Right atrium auricular region (tissue), 2 donors: ENCODE results near the gene ISL1. TPM values are rescaled to one million over a fixed set of nuclear protein-coding genes. Genes with fewer than 3 reads are reported as not detected.

Experiments used
- DNase-seq: peaks from one replicate; pipeline ENCODE4 v3.0.0-alpha.2; 2019; ENCODE audit warnings: low spot score
- H3K27ac ChIP-seq, 2 donors: fragments of 200-600 bp; sonication (generic); 1 replicate in 1 of 2; 2 replicates in 1 of 2; pipeline ENCODE4 v1.5.1; 2016 to 2019
- H3K27me3 ChIP-seq, 2 donors: fragments of 200-600 bp; sonication (generic); one replicate each; pipeline versions ENCODE4 v1.5.1 to v1.6.0; 2017 to 2019
- H3K36me3 ChIP-seq: fragments of 200-600 bp; sonication (generic); one replicate; pipeline ENCODE4 v1.5.1; 2016
- H3K4me1 ChIP-seq, 2 donors: fragments of 200-600 bp; sonication (generic); one replicate each; pipeline versions ENCODE4 v1.5.1 to v1.6.0; 2017 to 2019
- H3K4me3 ChIP-seq, 2 donors: fragments of 200-600 bp; sonication (generic); 1 replicate in 1 of 2; 2 replicates in 1 of 2; pipeline ENCODE4 v1.5.1; 2017 to 2019; ENCODE audit warnings: mild to moderate bottlenecking in 1 of 2, moderate library complexity in 1 of 2
- H3K9me3 ChIP-seq, 2 donors: fragments of 200-600 bp; sonication (generic); one replicate each; pipeline ENCODE4 v1.5.1; 2019
- total RNA-seq, 2 donors: library from RNA; depleted of rRNA; stranded (reverse); fragments of >200 nt; gene quantifications; one replicate each; pipeline ENCODE4 v1.1.0, GENCODE V29; 2016
- TF ChIP-seq, protein P1 (sequence below), 2 donors: fragments of 200-600 bp; sonication (generic); IDR thresholded peaks; one replicate each; pipeline ENCODE4 v1.5.1; 2019; ENCODE audit warnings: antibody characterized with exemption in 2 of 2

ISL1 gene
- total RNA-seq, 2 donors from 2014 or later = not detected

DNA sequence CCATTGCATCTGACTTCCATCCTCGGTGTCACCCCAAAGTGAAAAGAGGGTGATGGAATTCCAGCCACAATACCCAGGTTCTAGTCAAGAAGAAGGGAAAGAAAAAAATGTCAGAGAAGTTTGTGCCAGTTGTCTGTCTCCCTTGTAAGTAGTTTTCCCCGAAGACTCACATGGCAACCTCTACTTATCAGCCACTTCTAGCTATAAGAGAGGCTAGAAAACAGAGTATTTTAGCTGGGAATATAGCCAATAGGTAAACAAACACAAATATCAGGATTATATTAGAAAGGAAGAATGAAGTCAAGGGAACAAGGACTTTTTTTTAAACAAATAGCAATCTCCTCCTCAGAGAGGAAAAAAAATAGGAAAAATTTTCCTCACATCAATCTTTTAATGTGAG is 12.2 kb upstream of the ISL1 start:
- Histone ChIP-seq H3K27me3 (no peaks in the 10 kb centered on the region), H3K4me1 (no peaks in the 10 kb centered on the region), H3K27ac (no peak overlapping the region), H3K9me3 (no peaks in the 10 kb centered on the region), H3K36me3 (no peaks in the 10 kb centered on the region), H3K4me3 (no peak overlapping the region)
- DNase-seq = no peak
- TF ChIP-seq, protein P1, sequence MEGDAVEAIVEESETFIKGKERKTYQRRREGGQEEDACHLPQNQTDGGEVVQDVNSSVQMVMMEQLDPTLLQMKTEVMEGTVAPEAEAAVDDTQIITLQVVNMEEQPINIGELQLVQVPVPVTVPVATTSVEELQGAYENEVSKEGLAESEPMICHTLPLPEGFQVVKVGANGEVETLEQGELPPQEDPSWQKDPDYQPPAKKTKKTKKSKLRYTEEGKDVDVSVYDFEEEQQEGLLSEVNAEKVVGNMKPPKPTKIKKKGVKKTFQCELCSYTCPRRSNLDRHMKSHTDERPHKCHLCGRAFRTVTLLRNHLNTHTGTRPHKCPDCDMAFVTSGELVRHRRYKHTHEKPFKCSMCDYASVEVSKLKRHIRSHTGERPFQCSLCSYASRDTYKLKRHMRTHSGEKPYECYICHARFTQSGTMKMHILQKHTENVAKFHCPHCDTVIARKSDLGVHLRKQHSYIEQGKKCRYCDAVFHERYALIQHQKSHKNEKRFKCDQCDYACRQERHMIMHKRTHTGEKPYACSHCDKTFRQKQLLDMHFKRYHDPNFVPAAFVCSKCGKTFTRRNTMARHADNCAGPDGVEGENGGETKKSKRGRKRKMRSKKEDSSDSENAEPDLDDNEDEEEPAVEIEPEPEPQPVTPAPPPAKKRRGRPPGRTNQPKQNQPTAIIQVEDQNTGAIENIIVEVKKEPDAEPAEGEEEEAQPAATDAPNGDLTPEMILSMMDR (IDR thresholded peaks at IDR 0.05) = no peak

DNA sequence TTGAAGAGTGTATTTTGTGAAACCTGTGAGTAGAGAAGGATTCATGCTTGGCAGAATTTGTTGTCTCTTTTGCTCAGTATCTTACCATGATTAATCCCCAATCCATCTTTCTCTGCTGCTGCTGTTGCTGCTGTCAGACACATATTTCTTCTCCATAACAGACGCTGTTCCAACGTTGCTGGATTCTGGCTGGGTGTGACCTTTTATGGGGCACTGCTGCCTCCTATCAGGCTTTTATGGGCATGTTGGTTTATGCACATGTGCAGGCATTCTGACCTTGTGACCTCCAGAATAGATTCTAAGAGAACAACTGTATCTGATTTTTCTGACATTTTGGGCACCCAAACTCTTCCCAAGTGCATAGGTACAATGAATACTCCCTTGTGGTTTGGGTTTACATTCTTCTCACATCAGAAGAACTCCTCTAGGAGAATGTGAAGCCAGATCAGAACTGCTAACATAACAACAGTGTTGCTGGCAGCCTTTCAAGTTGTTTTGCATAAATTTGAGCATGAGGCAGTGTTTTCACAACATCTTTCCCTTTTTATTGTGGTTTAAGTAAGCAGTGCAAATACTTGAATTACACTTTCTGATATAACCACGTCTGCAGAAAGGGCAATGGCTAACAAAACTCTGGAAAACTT is 9.2 kb upstream of the ISL1 start:
- H3K27me3 ChIP-seq = peaks cover 6 to 21% of the 10 kb centered on the region in 2 donors
- H3K27ac ChIP-seq = no peak overlapping the region
- TF ChIP-seq, protein P1 (IDR thresholded peaks at IDR 0.05) = no peak
- no peak for DNase-seq
- no peaks in the 10 kb centered on the region for H3K36me3 ChIP-seq
- H3K4me1 ChIP-seq = peaks cover 0 to 4% of the 10 kb centered on the region in 2 donors
- H3K9me3 ChIP-seq = no peaks in the 10 kb centered on the region
- no peak overlapping the region for H3K4me3 ChIP-seq

DNA sequence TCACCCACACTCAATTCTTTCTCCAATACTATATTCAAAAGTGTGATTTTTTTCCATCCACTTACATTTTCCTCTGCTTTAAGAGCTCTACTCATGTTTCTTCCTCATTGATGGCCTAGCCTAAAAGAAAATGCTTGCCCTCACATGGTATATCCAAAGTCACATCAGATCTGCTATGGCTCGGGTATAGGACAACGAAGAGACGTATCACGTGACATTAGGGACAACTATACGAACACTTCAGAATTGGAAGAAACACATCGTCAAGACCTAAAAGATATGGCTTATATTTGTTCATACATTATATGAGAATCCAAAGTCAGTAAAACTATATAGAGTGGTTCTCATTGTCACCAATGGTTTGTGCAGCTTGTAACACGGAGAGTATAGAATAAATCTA is 8.2 kb upstream of the ISL1 start:
- no peak for DNase-seq
- H3K27me3 ChIP-seq = peaks cover 6 to 25% of the 10 kb centered on the region in 2 donors

DNA sequence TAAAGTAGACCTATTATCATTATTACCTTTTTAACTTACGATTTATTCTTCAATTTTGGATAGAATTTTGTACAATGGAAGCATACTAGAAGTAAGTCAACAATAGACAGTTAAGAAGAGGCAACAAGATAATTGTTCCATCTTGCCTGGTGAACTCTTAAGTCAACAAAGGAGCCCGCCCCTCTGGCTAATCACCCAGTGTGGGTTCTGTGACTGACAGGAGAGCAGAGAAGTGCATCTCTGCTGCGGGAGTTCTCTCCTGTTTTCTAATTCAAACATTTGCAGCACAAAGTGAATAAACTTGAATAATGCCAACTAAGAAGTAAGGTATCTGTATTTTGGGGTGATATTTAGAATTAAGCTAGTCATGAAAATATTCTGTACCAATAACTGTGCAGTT is 6.7 kb upstream of the ISL1 start:
- no peak overlapping the region for H3K27ac ChIP-seq
- DNase-seq = no peak
- peaks cover 0 to 8% of the 10 kb centered on the region in 2 donors for H3K4me1 ChIP-seq
- H3K9me3 ChIP-seq = no peaks in the 10 kb centered on the region
- TF ChIP-seq, protein P1 (IDR thresholded peaks at IDR 0.05) = no peak
- H3K4me3 ChIP-seq = no peak overlapping the region
- H3K36me3 ChIP-seq = no peaks in the 10 kb centered on the region
- peaks cover 6 to 28% of the 10 kb centered on the region in 2 donors for H3K27me3 ChIP-seq

More for the DNA sequence above, 8.2 kb upstream of the ISL1 start:
- no peak overlapping the region for H3K27ac ChIP-seq
- H3K9me3 ChIP-seq = no peaks in the 10 kb centered on the region
- no peaks in the 10 kb centered on the region for H3K36me3 ChIP-seq
- H3K4me3 ChIP-seq = no peak overlapping the region
- peaks cover 0 to 8% of the 10 kb centered on the region in 2 donors for H3K4me1 ChIP-seq
- TF ChIP-seq, protein P1 (IDR thresholded peaks at IDR 0.05) = no peak

DNA sequence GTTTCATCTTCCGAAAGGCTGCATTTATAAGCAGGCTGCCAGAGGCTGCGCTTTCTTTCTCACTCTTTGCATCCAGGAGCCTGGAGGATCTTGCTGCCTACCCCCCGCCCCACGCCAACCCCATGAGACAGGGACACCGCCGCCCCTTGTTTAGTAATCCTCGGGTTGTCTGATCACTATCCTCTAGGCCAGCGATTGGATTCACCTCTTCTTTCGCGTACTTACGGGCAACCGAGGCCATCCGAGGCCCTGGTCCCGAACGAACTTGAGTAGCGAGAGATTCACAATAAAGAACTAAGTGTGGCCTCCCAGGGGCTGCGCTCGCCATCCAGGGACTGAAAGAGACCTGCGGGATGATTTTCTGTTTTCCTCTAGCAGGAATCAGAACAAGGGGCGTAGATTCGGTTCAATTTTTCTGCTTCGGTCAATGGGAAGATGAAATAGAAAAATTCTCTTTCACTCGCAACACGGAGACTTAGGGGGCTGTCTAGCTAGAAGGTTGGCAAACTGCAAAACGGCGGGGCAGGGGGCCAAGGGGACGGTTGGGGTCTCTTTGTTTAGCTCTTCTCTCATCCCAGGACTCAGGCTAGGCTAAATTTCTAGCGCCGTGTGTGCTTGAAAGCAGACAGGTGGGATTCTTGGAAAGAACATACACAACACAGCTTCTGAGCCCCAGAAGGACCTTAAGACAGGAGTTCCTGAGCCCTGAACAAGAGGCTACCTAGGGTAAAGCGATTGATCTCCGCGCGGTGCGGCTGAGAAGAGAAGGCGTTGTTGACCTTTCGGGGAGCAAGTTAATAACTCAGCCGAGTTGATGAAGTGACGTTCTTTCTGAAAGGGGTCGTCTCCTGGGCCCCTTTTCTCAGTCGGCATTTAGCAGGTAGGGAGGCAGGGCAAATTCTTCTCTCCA is 5.8 kb upstream of the ISL1 start:
- H3K27me3 ChIP-seq = peaks cover 6 to 28% of the 10 kb centered on the region in 2 donors
- DNase-seq = no peak
- TF ChIP-seq, protein P1 (IDR thresholded peaks at IDR 0.05) = no peak
- no peaks in the 10 kb centered on the region for H3K9me3 ChIP-seq
- H3K27ac ChIP-seq = no peak overlapping the region
- H3K4me1 ChIP-seq = peaks cover 0 to 11% of the 10 kb centered on the region in 2 donors
- no peak overlapping the region for H3K4me3 ChIP-seq
- H3K36me3 ChIP-seq = no peaks in the 10 kb centered on the region
